Eye (tissue), 1 donor: ENCODE measurements around the gene ALPP.
"Not testable (repeated sequence)": the region's sequence is repeated elsewhere in the genome, so short reads cannot be mapped to it uniquely, and the experiment has no call there.

Source experiments
- DNase-seq: peaks from one replicate; pipeline ENCODE4 v3.0.0-alpha.2; 2015

ALPP gene

GRCh38 chr2:232382331-232383225, 4.0 kb downstream of the ALPP start:
- DNase-seq, result no peak

- DNase-seq, result no peak
These were observed 5.9 kb downstream of the ALPP start for GRCh38 chr2:232384466-232384865.

- DNase-seq, result not testable (repeated sequence)
These were observed 6.5 kb downstream of the ALPP start for GRCh38 chr2:232385058-232385457.

DNA sequence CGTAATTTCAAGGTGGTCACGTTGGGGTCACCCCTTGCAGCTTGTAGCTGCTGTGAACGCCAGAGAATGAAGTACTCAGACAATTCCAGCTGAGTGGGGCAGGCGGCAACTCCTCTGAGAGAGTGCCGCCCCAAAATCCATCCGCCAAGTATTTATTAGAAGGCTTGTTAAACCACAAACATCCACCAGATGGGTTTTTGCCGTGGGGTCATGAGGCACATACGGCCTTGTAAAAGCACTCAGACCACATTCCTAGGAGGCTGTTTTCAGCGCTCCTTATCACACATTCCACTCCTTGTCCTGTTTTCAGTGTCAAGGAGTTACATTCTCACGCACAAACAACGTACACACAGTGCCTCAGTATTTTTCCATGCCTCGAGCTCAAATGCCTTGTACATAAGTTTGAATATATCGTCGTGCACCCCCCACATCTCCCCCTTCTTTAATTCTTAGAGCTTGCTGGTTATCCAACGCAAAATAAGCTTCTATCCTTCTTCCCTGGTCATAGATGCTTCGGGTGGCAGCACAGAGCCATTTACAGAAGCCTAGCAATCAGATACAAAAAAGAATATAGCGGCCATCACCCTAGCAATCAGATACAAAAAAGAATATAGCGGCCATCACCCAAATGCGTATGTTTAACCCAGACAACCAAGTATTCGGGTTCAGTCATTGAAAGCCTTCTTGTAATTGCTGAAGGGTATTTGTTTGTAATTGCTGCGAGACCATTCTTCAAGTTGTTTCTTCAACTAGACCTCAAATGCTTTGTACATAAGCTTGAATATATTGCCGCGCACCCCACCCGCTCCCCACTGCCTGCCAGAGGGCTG, 7.3 kb downstream of the ALPP start:
- DNase-seq, result peak; percentile 42

- DNase-seq, result no peak
These were observed 7.9 kb downstream of the ALPP start for GRCh38 chr2:232386490-232386739.

DNA sequence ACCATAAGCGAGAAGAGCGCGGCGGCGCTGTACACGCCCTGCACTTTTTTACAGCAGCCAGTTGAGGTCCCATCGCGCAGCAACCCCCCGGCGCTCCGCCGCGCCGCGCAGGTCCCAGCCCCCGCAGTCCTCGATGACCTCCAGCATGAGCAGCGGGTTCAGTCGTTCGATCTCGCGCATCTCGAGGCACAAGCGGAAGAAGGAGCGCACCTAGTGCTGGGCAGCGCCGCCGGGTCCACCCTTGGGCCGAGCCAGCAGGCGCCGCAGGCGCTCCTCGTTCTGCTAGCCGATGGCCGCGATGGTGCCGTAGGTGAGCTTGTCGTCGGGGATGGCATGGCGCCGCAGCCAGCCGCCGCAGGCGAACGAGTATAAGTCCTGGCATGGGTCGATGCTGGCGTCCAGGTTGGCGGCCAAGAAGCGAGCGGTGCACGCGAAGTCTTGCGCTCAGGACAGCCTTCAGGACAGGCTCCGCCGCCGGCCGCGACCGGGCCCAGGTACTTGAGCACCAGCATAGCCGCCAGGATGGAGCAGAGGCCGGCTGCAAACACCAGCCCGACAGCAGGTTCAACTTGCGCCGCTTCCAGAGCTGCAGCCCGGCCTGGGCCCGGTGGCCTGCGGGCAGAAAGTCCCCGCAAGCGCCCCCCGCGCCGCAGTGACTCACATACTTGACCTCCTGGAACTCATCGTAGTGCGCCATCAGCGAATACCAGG, 8.3 kb downstream of the ALPP start:
- DNase-seq, result peak; percentile 62

DNA sequence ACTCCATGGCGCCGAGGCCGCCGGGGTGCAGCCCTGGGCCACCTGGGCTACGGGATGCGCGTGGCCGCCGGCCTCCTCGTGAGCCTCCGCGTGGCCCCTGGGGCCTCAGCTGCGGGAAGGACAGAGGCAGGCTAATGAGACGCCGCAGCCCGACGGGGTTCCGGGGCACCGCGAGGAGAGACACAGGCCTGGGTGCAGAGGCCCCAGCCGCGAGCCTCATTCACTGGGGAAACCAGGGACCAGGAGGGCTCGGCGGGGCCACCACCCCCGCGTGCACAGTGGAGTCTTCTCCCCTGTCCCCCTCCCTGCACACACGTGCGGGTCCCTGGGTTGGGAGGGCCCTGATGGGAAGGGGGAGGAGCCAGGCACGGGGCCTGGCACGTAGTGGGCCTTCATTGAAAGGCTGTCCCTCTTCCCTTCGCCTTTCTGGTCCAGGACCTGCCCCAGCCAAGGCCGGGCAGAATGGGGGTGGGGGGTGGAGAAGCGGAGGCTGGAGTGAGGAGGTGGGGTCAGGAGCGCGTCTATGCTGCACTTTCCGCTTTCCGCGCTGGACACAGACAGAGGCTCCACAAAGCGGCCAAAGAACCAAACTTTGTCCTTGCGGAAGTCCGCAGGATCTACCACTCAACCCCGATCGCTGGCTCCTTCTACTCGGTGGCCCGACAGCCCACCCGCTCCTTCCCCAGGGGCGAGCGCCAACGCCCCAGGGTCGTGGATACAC, 9.1 kb downstream of the ALPP start:
- DNase-seq, result peak; percentile 42

GRCh38 chr2:232388324-232388891, 9.9 kb downstream of the ALPP start:
- peak; percentile 18 for DNase-seq

GRCh38 chr2:232389327-232389726, 10.8 kb downstream of the ALPP start:
- DNase-seq, result no peak

DNA sequence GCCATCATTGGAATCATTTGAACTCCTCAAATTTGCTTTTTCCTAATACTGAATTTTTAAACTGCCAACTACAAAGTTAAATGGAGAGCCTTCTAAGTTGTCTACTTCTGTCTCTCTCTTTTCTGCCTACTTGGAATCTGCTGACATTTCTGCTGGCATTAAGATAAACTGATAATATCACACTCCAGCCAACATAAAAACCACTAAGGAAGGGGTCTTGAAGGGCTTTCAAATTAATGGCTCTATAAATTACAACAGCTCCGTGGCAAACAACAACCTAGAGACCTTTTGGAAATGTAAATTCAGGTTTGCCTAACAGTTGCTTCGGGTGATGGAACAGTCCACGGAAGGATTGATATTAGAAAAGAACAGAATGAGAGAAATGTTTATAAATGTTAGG, 12.1 kb downstream of the ALPP start:
- DNase-seq, result no peak

GRCh38 chr2:232393556-232393955, 15.0 kb downstream of the ALPP start:
- DNase-seq, result no peak

DNA sequence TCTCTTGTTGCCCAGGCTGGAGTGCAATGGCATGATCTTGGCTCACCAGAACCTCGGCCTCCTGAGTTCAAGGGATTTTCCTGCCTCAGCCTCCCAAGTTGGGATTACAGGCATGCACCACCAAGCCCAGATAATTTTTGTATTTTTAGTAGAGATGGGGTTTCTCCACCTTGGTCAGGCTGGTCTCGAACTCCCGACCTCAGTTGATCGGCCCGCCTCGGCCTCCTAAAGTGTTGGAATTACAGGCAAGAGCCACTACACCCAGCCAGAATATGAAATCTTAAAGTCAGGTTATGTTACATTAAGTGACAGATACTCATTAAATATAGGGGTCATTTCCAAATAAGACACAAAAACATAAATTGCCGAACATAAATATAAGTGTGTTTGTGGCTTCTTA, 15.9 kb downstream of the ALPP start:
- DNase-seq, result not testable (repeated sequence)

DNA sequence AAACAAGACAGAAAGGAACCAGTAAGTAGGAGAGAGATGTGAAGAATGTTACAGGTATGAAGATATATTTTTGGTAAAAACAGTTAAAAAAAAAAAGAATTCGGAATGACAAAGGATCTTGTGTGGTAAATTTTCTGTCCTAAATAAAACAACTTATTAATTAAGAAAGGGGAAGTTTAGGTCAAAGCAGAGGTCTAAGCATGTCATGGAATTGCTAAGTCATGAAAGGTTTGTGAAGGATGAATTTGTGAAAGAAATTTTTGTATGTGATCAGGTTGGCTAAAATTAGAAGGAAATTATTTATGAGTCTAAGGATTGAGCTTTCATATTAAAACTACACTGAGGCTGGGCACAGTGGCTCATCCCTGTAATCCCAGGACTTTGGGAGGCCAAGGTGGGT, 17.0 kb downstream of the ALPP start:
- no peak for DNase-seq

GRCh38 chr2:232396683-232397082, 18.1 kb downstream of the ALPP start:
- DNase-seq, result no peak

DNA sequence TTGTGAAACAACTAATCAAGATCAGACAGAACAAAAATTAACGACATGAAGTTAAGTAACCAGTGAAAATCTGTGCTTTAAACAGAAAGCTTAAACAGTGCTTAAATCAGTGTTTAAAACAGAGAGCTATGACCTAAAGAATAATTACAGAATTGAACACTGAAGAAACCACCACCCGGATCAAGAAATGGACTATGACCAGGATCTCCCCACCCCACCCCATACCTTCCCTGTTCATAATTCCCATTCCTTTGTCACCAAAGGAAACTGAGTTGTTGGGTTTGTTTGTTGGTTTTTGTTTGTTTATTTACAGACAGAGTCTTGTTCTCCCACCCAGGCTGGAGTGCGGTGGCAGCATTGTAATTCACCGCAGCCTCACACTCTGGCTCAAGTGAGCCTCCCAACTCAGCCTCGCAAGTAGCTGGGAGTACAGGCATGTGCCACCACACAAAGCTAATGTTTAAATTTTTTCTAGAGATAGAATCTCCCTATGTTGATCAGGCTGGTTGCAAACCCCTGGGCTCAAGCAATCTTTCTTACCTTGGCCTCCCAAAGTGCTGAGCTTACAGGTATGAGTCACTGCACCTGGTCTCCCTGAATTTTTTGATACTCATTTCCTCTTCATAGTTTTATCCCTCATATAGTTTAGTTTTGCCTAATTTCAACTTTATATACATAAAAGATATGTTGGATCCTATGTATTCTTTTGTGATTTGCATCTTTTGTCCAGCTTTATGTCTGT, 19.9 kb downstream of the ALPP start:
- DNase-seq, result no peak

DNA sequence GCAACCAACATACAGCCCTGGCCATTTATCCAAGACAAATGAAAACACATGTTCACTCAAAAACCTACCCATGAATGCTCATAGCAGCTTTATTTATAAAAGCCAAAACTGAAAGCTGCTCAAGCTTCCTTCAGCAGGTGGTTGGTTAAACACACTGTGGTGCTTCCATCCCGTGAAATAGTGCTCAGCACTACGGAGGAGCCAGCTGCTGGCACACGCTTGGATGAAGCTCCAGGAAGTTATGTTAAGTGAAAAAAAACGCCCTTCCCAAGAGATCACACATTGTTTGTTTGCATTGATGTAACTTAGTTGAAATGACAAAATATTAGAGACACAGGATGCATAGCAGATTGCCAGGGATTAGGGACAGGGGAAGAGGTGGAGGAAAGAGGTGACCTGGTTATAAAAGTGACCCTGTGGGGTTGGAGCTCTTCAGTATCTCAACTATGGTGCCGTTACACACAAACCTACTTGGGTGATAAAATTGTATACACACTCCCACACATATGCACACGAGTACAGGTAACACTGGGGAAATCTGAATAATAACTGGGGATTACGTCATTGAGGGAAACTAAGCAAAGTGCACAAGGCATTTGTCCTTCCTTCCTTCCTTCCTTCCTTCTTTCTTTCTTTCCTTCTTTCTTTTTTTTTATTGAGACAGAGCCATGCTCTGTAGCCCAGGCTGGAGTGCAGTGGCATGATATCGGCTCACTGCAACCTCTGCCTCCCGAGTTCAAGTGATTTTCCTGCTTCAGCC, 21.9 kb downstream of the ALPP start:
- no peak for DNase-seq

- no peak for DNase-seq
These were observed 24.0 kb downstream of the ALPP start for GRCh38 chr2:232402518-232402917.

DNA sequence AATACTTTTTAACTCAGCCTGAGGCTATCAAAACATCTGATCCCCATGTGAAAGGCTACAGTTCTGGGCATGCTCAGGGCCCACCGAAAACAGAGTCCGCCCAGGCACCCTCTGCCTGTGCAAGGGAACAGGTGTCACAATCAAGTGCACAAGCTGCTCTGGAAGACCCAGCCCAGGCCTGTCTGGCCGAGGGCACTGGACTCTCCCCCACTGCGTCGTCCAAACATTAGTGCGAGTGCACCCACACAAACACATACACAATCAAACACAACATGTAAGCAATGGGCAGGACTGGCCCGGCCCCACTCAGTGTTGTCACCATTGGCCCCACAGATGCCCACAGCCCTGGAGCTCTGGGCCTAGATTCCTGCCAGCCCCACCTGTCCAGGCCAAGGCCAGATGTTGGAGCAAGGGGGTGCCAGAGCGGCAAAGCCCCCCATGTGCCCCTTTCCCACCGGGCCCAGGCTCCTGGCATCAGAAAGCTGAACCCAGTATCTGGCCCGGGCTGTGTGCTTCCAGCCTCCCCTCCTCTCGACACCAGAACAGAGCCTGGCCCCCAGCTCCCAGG, 27.5 kb downstream of the ALPP start:
- DNase-seq, result no peak

- DNase-seq, result no peak
These were observed 28.2 kb downstream of the ALPP start, which contains the start of gene ALPG for GRCh38 chr2:232406556-232407310. ALPG (plus strand) TSS chr2:232406844; CDS start chr2:232406895, 51 bp downstream.
